Measurements from ENCODE around the gene CASR. TPM values are rescaled to one million over a fixed set of nuclear protein-coding genes. Genes with fewer than 3 reads are reported as not detected.
"Not testable (repeated sequence)": the region's sequence is repeated elsewhere in the genome, so short reads cannot be mapped to it uniquely, and the experiment has no call there.

Gene CASR
- total RNA-seq = under 1 TPM in 2 of 4 donors, not detected in 2; under 0.01 to 0.19 TPM

GRCh38 chr3:122183521-122183892 lies at the start of gene CASR:
Gene CASR, plus strand, starts transcription at chr3:122183668. Its CDS starts 70,522 bp downstream, at chr3:122254190.
- Histone ChIP-seq H3K4me1 (peaks cover 0 to 14% (median 12%) of the 10 kb centered on the region in 4 donors), H3K36me3 (no peaks in the 10 kb centered on the region), H3K9me3 (no peaks in the 10 kb centered on the region), H3K27me3 (peaks cover 0 to 38% (median 17%) of the 10 kb centered on the region in 4 donors), H3K4me3 (peak within 1 kb of the TSS in 3 of 4 donors; percentile 21 to 36 (median 23)), H3K27ac (replicated peaks in 1 of 4) (no peak within 1 kb of the TSS)
- intact Hi-C loops (cut with DNase I) = no loop called here
- no peak for DNase-seq (ENCODE audit: extremely low spot score)
- 10% methylated on average over 14 of the region's 14 CpGs for WGBS
- no peak for TF ChIP-seq CTCF (IDR thresholded peaks at IDR 0.05)
- TF ChIP-seq POLR2A (IDR thresholded peaks at IDR 0.05; ENCODE audit: low read depth) = no peak
- no peak for TF ChIP-seq EP300 (IDR thresholded peaks at IDR 0.05)
- TF ChIP-seq POLR2AphosphoS5 (IDR thresholded peaks at IDR 0.05) = no peak

DNA sequence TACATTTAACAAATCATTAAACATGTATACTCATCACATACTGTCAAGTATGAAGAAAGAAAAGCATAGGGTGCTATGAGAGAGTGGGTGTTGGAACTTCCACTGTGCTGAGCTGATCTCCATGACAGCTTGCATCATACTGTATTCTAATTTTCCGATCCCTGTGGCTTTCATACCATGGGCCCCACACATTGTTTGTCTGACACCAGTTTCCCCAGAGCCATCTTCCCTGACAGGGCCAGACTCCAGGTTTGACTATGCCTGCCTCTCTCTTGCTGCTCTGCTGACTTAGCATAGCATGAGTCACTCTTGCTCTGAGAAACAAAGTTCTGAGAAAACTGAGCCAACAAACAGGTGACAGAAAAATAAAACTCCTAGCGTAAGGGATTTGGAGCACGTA lies 37.0 kb upstream of the CASR start:
- WGBS = 76% methylated on average over 3 of the region's 3 CpGs
- no peaks in the 10 kb centered on the region for H3K36me3 ChIP-seq
- no peak for DNase-seq (ENCODE audit: extremely low spot score)
- peaks cover 0 to 10% (median 6%) of the 10 kb centered on the region in 4 donors for H3K9me3 ChIP-seq
- H3K4me1 ChIP-seq = no peaks in the 10 kb centered on the region
- no peaks in the 10 kb centered on the region for H3K27me3 ChIP-seq
- no peak overlapping the region for H3K27ac ChIP-seq (replicated peaks in 1 of 4)
- intact Hi-C loops (cut with DNase I) = no loop called here
- no peak overlapping the region for H3K4me3 ChIP-seq
- TF ChIP-seq CTCF (IDR thresholded peaks at IDR 0.05) (no peak), POLR2AphosphoS5 (IDR thresholded peaks at IDR 0.05) (no peak), POLR2A (IDR thresholded peaks at IDR 0.05; ENCODE audit: low read depth) (no peak), EP300 (IDR thresholded peaks at IDR 0.05) (no peak)

- peak; percentile 57 for DNase-seq (ENCODE audit: extremely low spot score)
- H3K27ac ChIP-seq (replicated peaks in 1 of 4) = no peak overlapping the region
- H3K36me3 ChIP-seq = no peaks in the 10 kb centered on the region
- no peaks in the 10 kb centered on the region for H3K27me3 ChIP-seq
- no peak overlapping the region for H3K4me3 ChIP-seq
- H3K9me3 ChIP-seq = peaks cover 0 to 10% (median under 1%) of the 10 kb centered on the region in 4 donors
- intact Hi-C loops (cut with DNase I) = no loop called here
- WGBS = 52% methylated on average over 2 of the region's 2 CpGs
- TF ChIP-seq CTCF (IDR thresholded peaks at IDR 0.05) (no peak), POLR2AphosphoS5 (IDR thresholded peaks at IDR 0.05) (no peak), EP300 (IDR thresholded peaks at IDR 0.05) (no peak), POLR2A (IDR thresholded peaks at IDR 0.05; ENCODE audit: low read depth) (no peak)
- no peaks in the 10 kb centered on the region for H3K4me1 ChIP-seq
Observed at GRCh38 chr3:122148941-122149627, 34.4 kb upstream of the CASR start.

DNA sequence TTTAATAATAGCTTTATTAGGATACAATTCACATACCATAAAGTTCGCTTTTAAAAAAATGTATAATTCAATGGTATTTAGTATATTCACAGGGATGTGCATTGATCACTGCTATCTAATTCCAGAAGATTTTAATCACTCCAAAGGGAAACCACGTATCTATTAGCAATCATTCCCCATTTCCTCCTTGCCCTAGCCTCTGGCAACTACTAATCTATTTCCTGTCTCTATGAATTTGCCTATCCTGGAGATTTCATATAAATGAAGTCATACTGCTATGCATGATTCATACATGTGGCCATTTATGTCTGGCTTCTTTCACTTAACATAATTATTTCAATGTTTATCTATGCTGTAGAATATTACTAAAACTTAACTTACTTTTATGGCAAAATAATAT lies 32.0 kb upstream of the CASR start:
- no peak overlapping the region for H3K27ac ChIP-seq (replicated peaks in 1 of 4)
- no peaks in the 10 kb centered on the region for H3K4me1 ChIP-seq
- H3K4me3 ChIP-seq = no peak overlapping the region
- no peak for TF ChIP-seq POLR2A (IDR thresholded peaks at IDR 0.05; ENCODE audit: low read depth)
- no peak for TF ChIP-seq EP300 (IDR thresholded peaks at IDR 0.05)
- TF ChIP-seq CTCF (IDR thresholded peaks at IDR 0.05) = no peak
- TF ChIP-seq POLR2AphosphoS5 (IDR thresholded peaks at IDR 0.05) = no peak
- H3K9me3 ChIP-seq = peaks cover 0 to 32% (median 13%) of the 10 kb centered on the region in 4 donors
- intact Hi-C loops (cut with DNase I) = no loop called here
- WGBS = 63% methylated on average over 2 of the region's 2 CpGs
- no peaks in the 10 kb centered on the region for H3K36me3 ChIP-seq
- no peak for DNase-seq (ENCODE audit: extremely low spot score)
- no peaks in the 10 kb centered on the region for H3K27me3 ChIP-seq

DNA sequence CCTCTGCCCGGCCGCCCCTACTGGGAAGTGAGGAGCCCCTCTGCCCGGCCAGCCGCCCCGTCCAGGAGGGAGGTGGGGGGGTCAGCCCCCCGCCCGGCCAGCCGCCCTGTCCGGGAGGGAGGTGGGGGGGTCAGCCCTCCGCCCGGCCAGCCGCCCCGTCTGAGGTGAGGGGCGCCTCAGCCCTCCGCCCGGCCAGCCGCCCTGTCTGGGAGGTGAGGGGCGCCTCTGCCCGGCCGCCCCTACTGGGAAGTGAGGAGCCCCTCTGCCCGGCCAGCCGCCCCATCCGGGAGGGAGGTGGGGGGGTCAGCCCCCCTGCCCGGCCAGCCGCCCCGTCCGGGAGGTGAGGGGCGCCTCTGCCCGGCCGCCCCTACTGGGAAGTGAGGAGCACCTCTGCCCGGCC lies 18.5 kb upstream of the CASR start:
- H3K4me1 ChIP-seq; H3K36me3 ChIP-seq; intact Hi-C loops (cut with DNase I); H3K27me3 ChIP-seq; DNase-seq (ENCODE audit: extremely low spot score); H3K4me3 ChIP-seq; H3K9me3 ChIP-seq; H3K27ac ChIP-seq (replicated peaks in 1 of 4): not testable (repeated sequence)
- 96% methylated on average over 13 of the region's 31 CpGs for WGBS
